Neural progenitor cell (in vitro differentiated cells): ENCODE results near the gene CADM1. TPM values are rescaled to one million over a fixed set of nuclear protein-coding genes. Genes with fewer than 3 reads are reported as not detected.

Experiments
- DNase-seq: peaks from one replicate; pipeline ENCODE4 v3.0.0-alpha.2; 2016; ENCODE audit warnings: low spot score
- H2AFZ ChIP-seq: fragments of 200-600 bp; sonication (generic); replicated peaks from 2 replicates; pipeline ENCODE4 v1.6.1; 2016; ENCODE audit warnings: antibody characterized with exemption
- H3F3A ChIP-seq: fragments of 200-600 bp; sonication (generic); 2 replicates; pipeline ENCODE4 v1.6.1; 2016; ENCODE audit warnings: antibody characterized with exemption, low read depth
- H3K27ac ChIP-seq: fragments of 200-600 bp; sonication (generic); 2 replicates; pipeline ENCODE4 v1.5.1; 2016; ENCODE audit warnings: mild to moderate bottlenecking
- H3K27me3 ChIP-seq: fragments of 200-600 bp; sonication (generic); 2 replicates; pipeline ENCODE4 v1.6.1; 2016; ENCODE audit warnings: mild to moderate bottlenecking, moderate library complexity
- H3K36me3 ChIP-seq: fragments of 200-600 bp; sonication (generic); 2 replicates; pipeline ENCODE4 v1.5.1; 2016
- H3K4me1 ChIP-seq: fragments of 200-600 bp; sonication (generic); 2 replicates; pipeline ENCODE4 v1.6.1; 2016; ENCODE audit warnings: mixed run types
- H3K4me2 ChIP-seq: fragments of 200-600 bp; sonication (generic); 2 replicates; pipeline ENCODE4 v1.6.1; 2016
- H3K4me3 ChIP-seq: fragments of 200-600 bp; sonication (generic); 2 replicates; pipeline ENCODE4 v1.5.1; 2016
- H3K79me2 ChIP-seq: fragments of 200-600 bp; sonication (generic); 2 replicates; pipeline ENCODE4 v1.6.1; 2016; ENCODE audit warnings: low read depth
- H3K9ac ChIP-seq: fragments of 200-600 bp; sonication (generic); 2 replicates; pipeline ENCODE4 v1.6.1; 2016
- H3K9me3 ChIP-seq: fragments of 200-600 bp; sonication (generic); 2 replicates; pipeline ENCODE4 v1.5.1; 2016; ENCODE audit warnings: low read depth
- H4K20me1 ChIP-seq: fragments of 200-600 bp; sonication (generic); 2 replicates; pipeline ENCODE4 v1.6.1; 2016; ENCODE audit warnings: low read depth
- H3K27ac Mint-ChIP-seq: 3 replicates; pipeline ENCODE4 v1.8.0; 2021; ENCODE audit warnings: mixed read lengths
- H3K27me3 Mint-ChIP-seq: 2 replicates; pipeline ENCODE4 v1.8.0; 2022; ENCODE audit warnings: low read depth, mild to moderate bottlenecking, inconsistent platforms, moderate library complexity, mixed read lengths; ENCODE audit not compliant: insufficient read depth
- H3K36me3 Mint-ChIP-seq: 3 replicates; pipeline ENCODE4 v1.8.0; 2021; ENCODE audit warnings: mixed read lengths
- H3K4me1 Mint-ChIP-seq: 3 replicates; pipeline ENCODE4 v1.8.0; 2021; ENCODE audit warnings: mixed read lengths
- H3K4me3 Mint-ChIP-seq: 3 replicates; pipeline ENCODE4 v1.8.0; 2021; ENCODE audit warnings: mild to moderate bottlenecking, moderate library complexity, mixed read lengths
- H3K9me3 Mint-ChIP-seq: 3 replicates; pipeline ENCODE4 v1.8.0; 2020; ENCODE audit warnings: mixed read lengths
- EZH2 ChIP-seq: fragments of 200-600 bp; sonication (generic); IDR thresholded peaks from 2 replicates; pipeline ENCODE4 v1.6.1; 2017; ENCODE audit warnings: antibody characterized with exemption, mild to moderate bottlenecking, moderate library complexity
- EZH2phosphoT487 ChIP-seq: fragments of 200-600 bp; sonication (generic); IDR thresholded peaks from 2 replicates; pipeline ENCODE4 v1.6.1; 2017; ENCODE audit warnings: antibody characterized with exemption
- total RNA-seq: library from RNA; depleted of rRNA; stranded (reverse); fragments of >200 nt; gene quantifications from 2 replicates; pipeline ENCODE4 v1.2.3, GENCODE V29; 2015; ENCODE audit warnings: low replicate concordance
- TF ChIP-seq, protein P1 (sequence below): fragments of 200-600 bp; sonication (generic); IDR thresholded peaks from 2 replicates; pipeline ENCODE4 v1.5.1; 2017; ENCODE audit warnings: antibody characterized with exemption, mild to moderate bottlenecking

Gene CADM1
- total RNA-seq, 1 donor from 2014 or later, result 123 TPM

- Histone ChIP-seq H4K20me1 (peaks cover 16% of the 10 kb centered on the region), H3K27me3 (no peaks in the 10 kb centered on the region), H3K4me2 (no peak overlapping the region), H3K9me3 (no peaks in the 10 kb centered on the region), H3K4me1 (peaks cover 9% of the 10 kb centered on the region), H3K79me2 (peaks cover 24% of the 10 kb centered on the region), H2AFZ (no peak overlapping the region), H3K27ac (no peak overlapping the region), H3K9ac (no peak overlapping the region), H3F3A (peaks cover 10% of the 10 kb centered on the region), H3K36me3 (no peaks in the 10 kb centered on the region), H3K4me3 (no peak overlapping the region)
- peaks cover 10% of the 10 kb centered on the region for H3K36me3 Mint-ChIP-seq
- peaks cover 4% of the 10 kb centered on the region for H3K9me3 Mint-ChIP-seq
- H3K4me1 Mint-ChIP-seq, result peaks cover 8% of the 10 kb centered on the region
- H3K27ac Mint-ChIP-seq, result no peak overlapping the region
- no peak overlapping the region for H3K4me3 Mint-ChIP-seq
- H3K27me3 Mint-ChIP-seq, result peaks cover 2% of the 10 kb centered on the region
- TF ChIP-seq EZH2, result no peak
- TF ChIP-seq EZH2phosphoT487, result no peak
- TF ChIP-seq, protein P1, sequence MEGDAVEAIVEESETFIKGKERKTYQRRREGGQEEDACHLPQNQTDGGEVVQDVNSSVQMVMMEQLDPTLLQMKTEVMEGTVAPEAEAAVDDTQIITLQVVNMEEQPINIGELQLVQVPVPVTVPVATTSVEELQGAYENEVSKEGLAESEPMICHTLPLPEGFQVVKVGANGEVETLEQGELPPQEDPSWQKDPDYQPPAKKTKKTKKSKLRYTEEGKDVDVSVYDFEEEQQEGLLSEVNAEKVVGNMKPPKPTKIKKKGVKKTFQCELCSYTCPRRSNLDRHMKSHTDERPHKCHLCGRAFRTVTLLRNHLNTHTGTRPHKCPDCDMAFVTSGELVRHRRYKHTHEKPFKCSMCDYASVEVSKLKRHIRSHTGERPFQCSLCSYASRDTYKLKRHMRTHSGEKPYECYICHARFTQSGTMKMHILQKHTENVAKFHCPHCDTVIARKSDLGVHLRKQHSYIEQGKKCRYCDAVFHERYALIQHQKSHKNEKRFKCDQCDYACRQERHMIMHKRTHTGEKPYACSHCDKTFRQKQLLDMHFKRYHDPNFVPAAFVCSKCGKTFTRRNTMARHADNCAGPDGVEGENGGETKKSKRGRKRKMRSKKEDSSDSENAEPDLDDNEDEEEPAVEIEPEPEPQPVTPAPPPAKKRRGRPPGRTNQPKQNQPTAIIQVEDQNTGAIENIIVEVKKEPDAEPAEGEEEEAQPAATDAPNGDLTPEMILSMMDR, result no peak
- DNase-seq, result no peak
Measured at GRCh38 chr11:115480611-115481010, 23.6 kb downstream of the CADM1 start.

DNA sequence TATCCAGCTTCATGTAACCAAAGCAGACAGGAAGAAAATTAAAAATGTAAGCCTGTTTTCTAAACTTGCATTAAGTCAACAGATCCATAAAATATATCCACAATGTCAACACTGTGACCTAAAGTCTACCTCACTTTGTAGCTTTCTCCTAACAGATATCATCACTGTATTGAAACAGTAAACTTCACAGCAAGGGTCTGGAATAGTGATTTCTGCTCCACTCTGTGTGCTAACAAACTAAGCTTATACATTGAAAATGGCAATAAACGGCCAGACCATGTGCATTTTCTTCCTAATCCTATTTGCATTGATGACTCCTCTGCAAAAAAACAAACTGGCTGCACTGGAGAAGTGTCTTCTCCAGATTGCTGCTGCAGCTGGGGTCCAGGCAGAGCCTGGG is 26.8 kb downstream of the CADM1 start:
- H3K36me3 ChIP-seq, result no peaks in the 10 kb centered on the region
- H3K27me3 Mint-ChIP-seq, result no peaks in the 10 kb centered on the region
- TF ChIP-seq EZH2 (no peak), EZH2phosphoT487 (no peak)
- TF ChIP-seq, protein P1, result no peak

DNA sequence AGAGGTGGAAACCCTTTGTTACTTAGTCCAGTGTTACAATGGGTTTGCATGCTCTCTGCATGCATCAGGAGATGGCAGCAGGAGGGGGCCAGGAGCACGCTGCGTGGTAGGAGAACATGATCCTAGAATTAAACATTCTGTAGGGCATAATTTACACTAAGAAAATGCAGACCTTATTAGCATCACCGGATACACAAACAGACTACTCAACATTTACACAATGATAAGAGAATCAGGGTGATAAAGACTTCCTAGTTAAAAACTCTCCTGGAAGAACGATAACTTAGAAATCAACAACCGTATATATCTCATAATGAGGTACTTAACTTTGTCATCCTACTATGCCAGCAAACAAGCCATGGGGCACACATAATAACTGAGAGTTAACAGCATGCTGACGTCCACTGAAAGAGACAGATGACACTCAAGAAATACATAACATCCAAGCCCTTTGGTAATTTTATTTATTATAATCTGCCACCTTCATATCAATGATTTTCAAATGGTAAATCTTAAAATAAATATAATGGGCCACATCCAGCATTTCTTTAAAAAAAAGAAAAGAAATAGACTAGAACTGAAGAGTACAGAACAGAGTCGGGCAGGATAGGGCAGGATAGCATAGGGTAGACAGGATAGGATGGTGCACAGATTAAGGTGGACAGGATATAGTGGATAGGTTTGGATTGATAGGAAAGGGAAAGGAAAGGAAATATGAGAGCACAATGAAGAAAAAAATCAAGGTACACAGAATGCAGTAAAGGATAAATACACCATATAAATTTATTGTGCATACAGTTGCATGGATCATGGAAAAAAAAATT is 27.5 kb downstream of the CADM1 start:
- no peak for TF ChIP-seq EZH2phosphoT487
- TF ChIP-seq, protein P1, result no peak
- TF ChIP-seq EZH2, result no peak
- peaks cover 17% of the 10 kb centered on the region for H4K20me1 ChIP-seq
- Mint-ChIP-seq H3K9me3 (no peaks in the 10 kb centered on the region), H3K36me3 (peaks cover 5% of the 10 kb centered on the region), H3K27ac (no peak overlapping the region), H3K4me1 (peaks cover 8% of the 10 kb centered on the region), H3K4me3 (no peak overlapping the region), H3K27me3 (no peaks in the 10 kb centered on the region)
- peaks cover 10% of the 10 kb centered on the region for H3F3A ChIP-seq
- H2AFZ ChIP-seq, result no peak overlapping the region
- peaks cover 9% of the 10 kb centered on the region for H3K4me1 ChIP-seq
- no peaks in the 10 kb centered on the region for H3K9me3 ChIP-seq
- H3K4me2 ChIP-seq, result no peak overlapping the region
- no peak overlapping the region for H3K27ac ChIP-seq
- no peaks in the 10 kb centered on the region for H3K27me3 ChIP-seq
- DNase-seq, result no peak
- peaks cover 35% of the 10 kb centered on the region for H3K79me2 ChIP-seq
- H3K9ac ChIP-seq, result no peak overlapping the region
- H3K36me3 ChIP-seq, result no peaks in the 10 kb centered on the region
- H3K4me3 ChIP-seq, result no peak overlapping the region

More for the DNA sequence above, 26.8 kb downstream of the CADM1 start:
- no peaks in the 10 kb centered on the region for H3K9me3 ChIP-seq
- peaks cover 9% of the 10 kb centered on the region for H3K4me1 ChIP-seq
- H2AFZ ChIP-seq, result no peak overlapping the region
- H3K9me3 Mint-ChIP-seq, result no peaks in the 10 kb centered on the region
- peaks cover 16% of the 10 kb centered on the region for H4K20me1 ChIP-seq
- peaks cover 5% of the 10 kb centered on the region for H3K36me3 Mint-ChIP-seq
- H3F3A ChIP-seq, result peaks cover 10% of the 10 kb centered on the region
- H3K79me2 ChIP-seq, result peaks cover 37% of the 10 kb centered on the region
- H3K4me2 ChIP-seq, result no peak overlapping the region
- no peak overlapping the region for H3K4me3 ChIP-seq
- H3K27ac ChIP-seq, result no peak overlapping the region
- no peaks in the 10 kb centered on the region for H3K27me3 ChIP-seq
- no peak for DNase-seq
- no peak overlapping the region for H3K9ac ChIP-seq
- no peak overlapping the region for H3K27ac Mint-ChIP-seq
- H3K4me3 Mint-ChIP-seq, result no peak overlapping the region
- H3K4me1 Mint-ChIP-seq, result peaks cover 8% of the 10 kb centered on the region
